WERI-Rb-1 (cell line): ENCODE data around the gene GALNS.
"Not testable (repeated sequence)": the region's sequence is repeated elsewhere in the genome, so short reads cannot be mapped to it uniquely, and the experiment has no call there.

ENCODE experiments used
- DNase-seq: peaks from one replicate; pipeline ENCODE4 v3.0.0-alpha.2; 2020
- H3K27ac ChIP-seq: fragments of 250-450 bp; sonication (Bioruptor Pico); 2 replicates; pipeline ENCODE4 v1.5.1; 2020; ENCODE audit warnings: mild to moderate bottlenecking, moderate library complexity
- H3K27me3 ChIP-seq: fragments of 250-450 bp; sonication (Bioruptor Pico); 2 replicates; pipeline ENCODE4 v1.5.1; 2021; ENCODE audit warnings: mild to moderate bottlenecking, low read depth, moderate library complexity; ENCODE audit not compliant: insufficient read depth, severe bottlenecking
- H3K36me3 ChIP-seq: fragments of 250-450 bp; sonication (Bioruptor Pico); 2 replicates; pipeline ENCODE4 v1.5.1; 2020; ENCODE audit warnings: mild to moderate bottlenecking, moderate library complexity
- H3K4me3 ChIP-seq: 2 replicates; pipeline ENCODE4 v1.5.1; 2011; ENCODE audit warnings: low read depth, mild to moderate bottlenecking, control low read depth, low read length
- H3K9me3 ChIP-seq: fragments of 250-450 bp; sonication (Bioruptor Pico); 2 replicates; pipeline ENCODE4 v1.5.1; 2021; ENCODE audit warnings: mild to moderate bottlenecking, moderate library complexity; ENCODE audit not compliant: severe bottlenecking
- CTCF ChIP-seq: IDR thresholded peaks from 2 replicates; pipeline ENCODE4 v1.5.1; 2011; ENCODE audit warnings: low read depth, mild to moderate bottlenecking, control low read depth, inconsistent platforms, low read length

Gene GALNS

DNA sequence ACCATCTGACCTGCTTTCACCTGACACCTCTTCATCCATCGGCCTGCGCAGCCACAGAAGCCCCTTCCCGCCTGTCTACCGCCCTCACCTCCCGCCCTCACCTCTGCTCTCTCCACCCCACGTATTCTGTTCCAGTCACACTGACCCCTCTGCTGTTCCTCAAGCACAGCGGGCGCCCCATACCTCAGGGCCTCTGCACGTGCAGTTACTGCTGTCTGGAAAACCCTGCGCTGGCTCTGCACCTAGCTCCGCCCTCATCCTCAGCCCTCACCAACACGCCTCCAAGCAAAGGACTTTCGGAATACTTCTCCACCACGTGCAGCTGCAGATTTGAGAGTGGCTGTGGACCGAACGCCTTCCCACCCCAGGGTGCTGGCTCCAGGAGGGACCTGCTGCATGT is 34.3 kb upstream of the GALNS start:
- TF ChIP-seq CTCF = no peak
- no peaks in the 10 kb centered on the region for H3K9me3 ChIP-seq
- peaks cover 6% of the 10 kb centered on the region; the same call in 1 of the 2 replicates for H3K36me3 ChIP-seq
- H3K27ac ChIP-seq = no peak overlapping the region
- no peaks in the 10 kb centered on the region for H3K27me3 ChIP-seq
- no peak overlapping the region for H3K4me3 ChIP-seq
- DNase-seq = no peak

DNA sequence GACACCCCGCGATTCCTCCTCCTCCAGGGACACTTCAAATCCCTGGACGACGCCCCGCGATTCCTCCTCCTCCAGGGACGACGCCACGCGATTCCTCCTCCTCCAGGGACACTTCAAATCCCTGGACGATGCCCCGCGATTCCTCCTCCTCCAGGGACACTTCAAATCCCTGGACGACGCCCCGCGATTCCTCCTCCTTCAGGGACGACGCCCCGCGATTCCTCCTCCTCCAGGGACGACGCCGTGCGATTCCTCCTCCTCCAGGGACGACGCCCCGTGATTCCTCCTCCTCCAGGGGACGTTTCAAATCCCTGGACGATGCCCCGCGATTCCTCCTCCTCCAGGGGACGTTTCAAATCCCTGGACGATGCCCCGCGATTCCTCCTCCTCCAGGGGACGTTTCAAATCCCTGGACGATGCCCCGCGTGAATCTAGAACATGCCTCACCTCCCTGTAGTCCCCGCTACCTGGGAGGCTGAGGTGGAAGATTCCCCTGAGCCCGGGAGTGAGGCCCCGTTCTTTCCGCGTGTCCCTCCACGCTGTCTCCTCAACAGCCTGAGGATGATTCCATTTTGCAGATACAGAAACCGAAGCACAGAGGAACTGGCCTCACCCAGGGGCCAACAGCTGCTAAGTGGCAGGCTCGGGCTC is 33.1 kb upstream of the GALNS start:
- not testable (repeated sequence) for H3K27me3 ChIP-seq, H3K36me3 ChIP-seq, DNase-seq, H3K27ac ChIP-seq, H3K4me3 ChIP-seq, H3K9me3 ChIP-seq

GRCh38 chr16:88888461-88889387 is 32.0 kb upstream of the GALNS start:
- DNase-seq = no peak
- TF ChIP-seq CTCF = no peak

DNA sequence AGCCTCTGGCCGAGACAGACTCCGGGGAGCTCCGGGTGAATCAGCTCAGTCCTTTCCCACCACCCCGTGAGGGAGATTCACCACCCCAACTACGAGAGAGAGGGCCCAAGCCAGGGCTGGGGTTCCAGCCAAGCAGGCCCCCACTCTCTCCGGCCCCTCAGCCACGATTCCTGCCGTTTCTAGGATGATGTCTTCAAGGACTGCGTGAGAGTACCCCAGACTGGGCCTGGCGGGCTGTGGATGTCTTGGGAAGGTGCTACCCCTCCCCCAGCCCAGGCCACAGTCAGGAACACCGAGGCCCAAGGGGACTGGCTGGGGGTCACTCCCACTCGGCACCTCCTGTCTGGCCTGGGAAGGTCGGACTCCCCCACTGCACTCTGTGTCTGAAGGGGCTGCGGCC is 31.3 kb upstream of the GALNS start:
- H3K9me3 ChIP-seq = no peaks in the 10 kb centered on the region
- no peak for TF ChIP-seq CTCF
- H3K27ac ChIP-seq = peak overlapping the region; percentile 76
- peaks cover 14% of the 10 kb centered on the region for H3K36me3 ChIP-seq
- no peaks in the 10 kb centered on the region for H3K27me3 ChIP-seq
- no peak overlapping the region for H3K4me3 ChIP-seq
- no peak for DNase-seq

More at GRCh38 chr16:88888461-88889387, 32.0 kb upstream of the GALNS start:
- Histone ChIP-seq H3K27ac (peak overlapping the region; percentile 76), H3K36me3 (peaks cover 14% of the 10 kb centered on the region), H3K4me3 (no peak overlapping the region), H3K9me3 (no peaks in the 10 kb centered on the region), H3K27me3 (no peaks in the 10 kb centered on the region)

DNA sequence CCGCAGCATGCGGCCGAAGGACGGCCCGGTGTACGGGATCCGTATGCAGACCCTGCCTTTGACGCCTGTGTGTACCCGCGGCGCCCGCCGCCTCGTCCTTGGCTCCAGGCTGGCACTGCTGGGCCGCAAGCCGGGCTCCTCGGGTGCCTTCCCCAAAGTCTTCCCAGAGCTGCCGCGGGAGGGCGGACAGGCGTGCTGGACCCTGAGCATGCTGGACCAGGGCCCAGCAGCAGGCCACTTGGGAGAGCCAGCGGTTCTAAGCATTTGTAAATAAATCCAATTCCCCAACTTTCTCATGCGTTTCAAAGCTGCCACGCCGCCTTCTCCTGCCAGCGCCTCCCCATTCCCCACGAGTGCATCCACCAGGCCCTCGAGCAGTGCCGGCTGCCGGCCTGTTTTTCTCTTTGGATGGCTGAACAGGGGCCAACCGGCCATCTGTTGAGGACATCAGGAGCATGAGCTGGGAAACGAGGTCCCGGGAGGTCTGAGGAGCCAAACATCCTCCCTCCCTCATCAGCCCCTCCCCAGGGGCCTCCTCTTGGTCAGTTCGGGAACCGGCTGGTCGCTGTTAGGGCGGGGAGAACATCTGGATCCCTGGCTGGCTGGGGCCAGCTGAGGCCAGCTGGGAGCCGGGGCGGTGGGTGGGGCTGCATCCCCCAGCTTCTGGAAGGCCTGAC is 30.2 kb upstream of the GALNS start:
- Histone ChIP-seq H3K4me3 (no peak overlapping the region), H3K36me3 (peaks cover 14% of the 10 kb centered on the region), H3K9me3 (no peaks in the 10 kb centered on the region), H3K27ac (peak overlapping the region; percentile 76), H3K27me3 (no peaks in the 10 kb centered on the region)
- no peak for TF ChIP-seq CTCF
- DNase-seq = peak; percentile 85

GRCh38 chr16:88886420-88886844 is 29.7 kb upstream of the GALNS start:
- Histone ChIP-seq H3K4me3 (no peak overlapping the region), H3K27me3 (no peaks in the 10 kb centered on the region), H3K9me3 (no peaks in the 10 kb centered on the region), H3K36me3 (peaks cover 12% of the 10 kb centered on the region), H3K27ac (peak overlapping the region; percentile 76)
- TF ChIP-seq CTCF = no peak
- DNase-seq = no peak
